ENCODE measurements around the gene PHETA2. TPM values are rescaled to one million over a fixed set of nuclear protein-coding genes. Genes with fewer than 3 reads are reported as not detected.

PHETA2 gene
- total and polyA plus RNA-seq, 2 of the 4 experiments (the other 2 are of a cell fraction) = 6.5 to 10.0 TPM

DNA sequence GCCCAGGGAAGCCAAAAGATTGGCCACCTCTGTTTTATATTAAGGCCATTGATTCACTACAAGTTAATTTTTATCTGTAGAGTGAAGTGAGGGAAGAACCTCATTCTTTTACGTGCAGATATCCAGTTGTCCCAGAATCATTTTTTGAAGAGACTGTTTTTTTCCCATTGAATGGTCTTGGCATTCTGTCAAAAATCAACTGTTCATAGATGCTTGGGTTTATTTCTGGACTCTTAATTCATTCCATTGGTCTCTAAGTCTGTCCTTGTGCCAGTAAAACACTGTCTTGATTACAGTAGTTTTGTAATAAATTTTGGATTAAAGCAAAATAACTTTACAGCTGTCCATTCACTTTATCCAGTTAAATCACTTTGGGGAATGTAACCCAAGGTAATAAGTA lies 48.6 kb upstream of the PHETA2 start:
- H3K4me3 ChIP-seq (ENCODE audit: insufficient read depth, low read depth, low read length) = no peak overlapping the region
- H3K36me3 ChIP-seq (ENCODE audit: control insufficient read depth, insufficient read depth, low read length) = no peaks in the 10 kb centered on the region
- no peak overlapping the region for H2AK9ac ChIP-seq (replicated peaks; ENCODE audit: low read depth, low read length, poor library complexity)
- dilution Hi-C loops (cut with HindIII; ENCODE audit: low sequenced_read_pairs, unreplicated experiment) = no loop called here
- no TSS peak for BruUV-seq (replicated peaks)
- H3K4me2 ChIP-seq (ENCODE audit: low read depth, low read length) = no peak overlapping the region
- H3K9me3 ChIP-seq (ENCODE audit: control insufficient read depth, insufficient read depth, low read length) = no peaks in the 10 kb centered on the region
- TF ChIP-seq USF2 (IDR thresholded peaks at IDR 0.05; ENCODE audit: low read depth, low read length) (no peak), CTCF (conservative IDR thresholded peaks at IDR 0.05; ENCODE audit: low read depth, low read length) (no peak), MAFK (IDR thresholded peaks at IDR 0.05; ENCODE audit: low read depth, low read length) (no peak), NFE2L2 (IDR thresholded peaks at IDR 0.05; ENCODE audit: low read depth, low read length) (no peak), RCOR1 (IDR thresholded peaks at IDR 0.05; ENCODE audit: insufficient replicate concordance, low read length) (no peak)
- TF ChIP-seq, protein P1, sequence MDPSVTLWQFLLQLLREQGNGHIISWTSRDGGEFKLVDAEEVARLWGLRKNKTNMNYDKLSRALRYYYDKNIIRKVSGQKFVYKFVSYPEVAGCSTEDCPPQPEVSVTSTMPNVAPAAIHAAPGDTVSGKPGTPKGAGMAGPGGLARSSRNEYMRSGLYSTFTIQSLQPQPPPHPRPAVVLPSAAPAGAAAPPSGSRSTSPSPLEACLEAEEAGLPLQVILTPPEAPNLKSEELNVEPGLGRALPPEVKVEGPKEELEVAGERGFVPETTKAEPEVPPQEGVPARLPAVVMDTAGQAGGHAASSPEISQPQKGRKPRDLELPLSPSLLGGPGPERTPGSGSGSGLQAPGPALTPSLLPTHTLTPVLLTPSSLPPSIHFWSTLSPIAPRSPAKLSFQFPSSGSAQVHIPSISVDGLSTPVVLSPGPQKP (IDR thresholded peaks at IDR 0.05; ENCODE audit: borderline replicate concordance, low read depth, low read length) = no peak
- H2BK120ac ChIP-seq (ENCODE audit: low read depth, low read length) = no peak overlapping the region
- no peak overlapping the region for H4K8ac ChIP-seq (ENCODE audit: low read depth in 2 of 2, low read length in 2 of 2)
- no peaks in the 10 kb centered on the region for H3K9me1 ChIP-seq (ENCODE audit: insufficient read depth, low read length)
- no peak overlapping the region for H3K9ac ChIP-seq (ENCODE audit: low read depth, low read length)
- ATAC-seq (ENCODE audit: low read depth) = no peak
- ChIA-PET POLR2A (ENCODE audit: unreplicated experiment) (no interaction called here), CTCF (interaction anchor here (0.5 kb wide), 1 partner anchor 22 kb away, joined by 4 read pairs; no protein-coding TSS in a partner anchor)
- no peak overlapping the region for H4K91ac ChIP-seq (ENCODE audit: insufficient read depth, low read depth, low read length)
- H3K18ac ChIP-seq (ENCODE audit: low read depth, low read length) = no peak overlapping the region
- no peak overlapping the region for H3K27ac ChIP-seq (ENCODE audit: insufficient read depth, low read length)
- H3K56ac ChIP-seq (ENCODE audit: extremely low read depth, insufficient read depth, low read length) = no peak overlapping the region
- no peaks in the 10 kb centered on the region for H3K4me1 ChIP-seq (ENCODE audit: control insufficient read depth, insufficient read depth, low read length)
- H3K27me3 ChIP-seq (ENCODE audit: control insufficient read depth, insufficient read depth, low read length) = peaks cover 5% of the 10 kb centered on the region; the same call in 1 of the 2 replicates
- no CpG with 5 or more reads among the region's 1 CpG for WGBS, 2 experiments (ENCODE audit: extremely low coverage in 2 of 2, insufficient read length in 1 of 2)
- no peak for DNase-seq
- no peak overlapping the region for H3K4ac ChIP-seq (ENCODE audit: low read depth, low read length)
- H2AK5ac ChIP-seq (ENCODE audit: low read depth, low read length) = no peak overlapping the region
- no peak overlapping the region for H3K14ac ChIP-seq (replicated peaks; ENCODE audit: low read depth, low read length)
- H2BK20ac ChIP-seq (ENCODE audit: low read depth, low read length) = no peak overlapping the region
- no peak overlapping the region for H4K5ac ChIP-seq (ENCODE audit: low read depth, low read length)
- H2BK5ac ChIP-seq (ENCODE audit: low read depth, low read length, poor library complexity, severe bottlenecking) = no peak overlapping the region
- no peak overlapping the region for H2BK15ac ChIP-seq (ENCODE audit: low read depth, low read length)
- H2AFZ ChIP-seq (replicated peaks; ENCODE audit: low read length, poor library complexity) = no peak overlapping the region
- H4K20me1 ChIP-seq (ENCODE audit: insufficient read depth, low read length) = no peaks in the 10 kb centered on the region
- intact Hi-C loops (cut with micrococcal nuclease) = no loop called here
- in situ Hi-C loops (cut with MboI; ENCODE audit: low sequenced_read_pairs) = no loop called here
- H3K23ac ChIP-seq (ENCODE audit: low read depth, low read length) = no peak overlapping the region
- H3K79me1 ChIP-seq (ENCODE audit: low read depth in 1 of 2, low read length in 2 of 2) = no peaks in the 10 kb centered on the region

Measured in IMR-90 (cell line).